GM12878 (cell line): Measurements from ENCODE around the gene TIAM1.

ENCODE experiments used
- ATF2 ChIP-seq: IDR thresholded peaks from 2 replicates; pipeline ENCODE4 v1.6.1; 2012; ENCODE audit warnings: low read length, inconsistent platforms
- BHLHE40 ChIP-seq, 2 experiments: fragments of 450-650 bp in 1 of 2; IDR thresholded peaks; 2 replicates each; pipeline ENCODE4 v1.6.1; 2011 to 2017; ENCODE audit warnings: low read depth in 2 of 2, borderline replicate concordance in 1 of 2, improper control_type of control experiment in 1 of 2, low read length in 1 of 2, mild to moderate bottlenecking in 1 of 2
- CREB1 ChIP-seq: IDR thresholded peaks from 2 replicates; pipeline ENCODE4 v1.6.1; 2012; ENCODE audit warnings: low read depth, mild to moderate bottlenecking, inconsistent platforms
- CTCF ChIP-seq, 3 experiments: IDR thresholded peaks in 2 of 3; conservative IDR thresholded peaks in 1 of 3; 2 replicates each; pipeline ENCODE4 v1.5.1; 2011; ENCODE audit warnings: low read depth in 3 of 3, low read length in 3 of 3, mild to moderate bottlenecking in 3 of 3, control low read depth in 2 of 3, moderate library complexity in 2 of 3, inconsistent platforms in 1 of 3, mixed read lengths in 1 of 3; ENCODE audit not compliant: control insufficient read depth in 2 of 3, insufficient read depth in 1 of 3; ENCODE audit errors: extremely low read depth in 1 of 3
- EED ChIP-seq: sonication (generic); IDR thresholded peaks from 2 replicates; pipeline ENCODE4 v1.6.1; 2016; ENCODE audit warnings: antibody characterized with exemption, low read depth
- EP300 ChIP-seq, 2 experiments: fragments of 150-350 bp in 1 of 2; IDR thresholded peaks; 2 replicates each; pipeline ENCODE4 v1.6.1; 2011 to 2012; ENCODE audit warnings: low read depth in 2 of 2, low read length in 2 of 2, borderline replicate concordance in 1 of 2, improper control_type of control experiment in 1 of 2, inconsistent platforms in 1 of 2; ENCODE audit not compliant: control insufficient read depth in 1 of 2
- EZH2 ChIP-seq: IDR thresholded peaks from 2 replicates; pipeline ENCODE4 v1.6.1; 2012; ENCODE audit warnings: low read depth, mild to moderate bottlenecking, control low read depth, inconsistent platforms, low read length, borderline replicate concordance; ENCODE audit not compliant: control insufficient read depth
- FOS ChIP-seq: IDR thresholded peaks from 3 replicates; pipeline ENCODE4 v1.6.1; 2011; ENCODE audit warnings: borderline replicate concordance; ENCODE audit not compliant: insufficient read length; ENCODE audit errors: extremely low read depth
- MEF2A ChIP-seq: IDR thresholded peaks from 2 replicates; pipeline ENCODE4 v1.6.1; 2011; ENCODE audit warnings: low read depth, mild to moderate bottlenecking, low read length, moderate library complexity; ENCODE audit not compliant: insufficient read depth
- RAD21 ChIP-seq: IDR thresholded peaks from 2 replicates; pipeline ENCODE4 v1.6.1; 2011; ENCODE audit warnings: mild to moderate bottlenecking, low read depth, low read length, moderate library complexity; ENCODE audit not compliant: insufficient read depth
- SREBF2 ChIP-seq: IDR thresholded peaks from 2 replicates; pipeline ENCODE4 v1.6.1; 2012; ENCODE audit warnings: mild to moderate bottlenecking, low read length
- STAT1 ChIP-seq: fragments of 450-650 bp; conservative IDR thresholded peaks from 2 replicates; pipeline ENCODE4 v1.6.1; 2014; ENCODE audit warnings: antibody characterized with exemption, mild to moderate bottlenecking
- TAF1 ChIP-seq: IDR thresholded peaks from 2 replicates; pipeline ENCODE4 v1.6.1; 2011; ENCODE audit warnings: mild to moderate bottlenecking, low read depth, low read length, borderline replicate concordance
- YBX1 ChIP-seq: fragments of 450-650 bp; IDR thresholded peaks from 2 replicates; pipeline ENCODE4 v1.6.1; 2016; ENCODE audit warnings: antibody characterized with exemption

GRCh38 chr21:31374395-31374794 is 30.3 kb upstream of the TIAM1 start:
- no peak for TF ChIP-seq EP300 (IDR thresholded peaks at IDR 0.05; ENCODE audit: borderline replicate concordance in 1 of 2, control insufficient read depth in 1 of 2, low read depth in 2 of 2, low read length in 2 of 2)
- TF ChIP-seq RAD21 = no peak
- TF ChIP-seq YBX1 = no peak
- no peak for TF ChIP-seq BHLHE40 (IDR thresholded peaks at IDR 0.05; ENCODE audit: borderline replicate concordance in 1 of 2, low read depth in 2 of 2, low read length in 1 of 2)
- TF ChIP-seq STAT1 = no peak
- TF ChIP-seq CTCF (IDR thresholded peaks at IDR 0.05 in 2 of 3, conservative IDR thresholded peaks at IDR 0.05 in 1 of 3; ENCODE audit: control insufficient read depth in 2 of 3, extremely low read depth in 1 of 3, insufficient read depth in 1 of 3, low read depth in 3 of 3, low read length in 3 of 3) = no peak
- no peak for TF ChIP-seq MEF2A
- no peak for TF ChIP-seq ATF2
- no peak for TF ChIP-seq EED
- TF ChIP-seq CREB1 = no peak
- no peak for TF ChIP-seq FOS
- TF ChIP-seq SREBF2 = no peak
- TF ChIP-seq TAF1 = no peak
- no peak for TF ChIP-seq EZH2
